HG02610 (cell line): ENCODE data around the gene MSTN.

Source experiments
- ATAC-seq: cut with Tn5 transposase; IDR thresholded peaks from one replicate; pipeline ENCODE4 v1.9.1; 2021; ENCODE audit warnings: mild to moderate bottlenecking, moderate library complexity; ENCODE audit not compliant: unreplicated experiment

MSTN gene

DNA sequence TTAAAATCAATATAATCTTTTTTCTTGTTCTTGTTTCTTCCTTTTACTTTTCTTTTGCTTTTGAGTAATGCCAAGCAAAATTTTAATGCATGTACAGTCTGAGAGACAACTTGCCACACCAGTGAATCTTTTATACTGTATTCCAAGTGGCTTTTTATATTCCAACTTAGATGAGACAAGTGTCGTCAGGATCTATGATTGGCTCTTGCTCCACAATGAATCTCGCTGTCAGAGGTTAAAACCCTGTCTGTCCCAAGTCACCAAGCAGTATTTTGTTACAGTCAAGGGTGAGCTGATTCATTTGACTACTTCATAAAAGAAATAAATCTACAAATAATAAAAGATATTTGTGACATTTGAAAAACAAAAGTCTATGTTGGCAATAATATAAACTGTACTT, at the start of gene MSTN:
Gene MSTN (minus strand): TSS at position 129 of the 400 bp plus-strand sequence. CDS start 133 bp downstream, outside the sequence.
- no peak for ATAC-seq

DNA sequence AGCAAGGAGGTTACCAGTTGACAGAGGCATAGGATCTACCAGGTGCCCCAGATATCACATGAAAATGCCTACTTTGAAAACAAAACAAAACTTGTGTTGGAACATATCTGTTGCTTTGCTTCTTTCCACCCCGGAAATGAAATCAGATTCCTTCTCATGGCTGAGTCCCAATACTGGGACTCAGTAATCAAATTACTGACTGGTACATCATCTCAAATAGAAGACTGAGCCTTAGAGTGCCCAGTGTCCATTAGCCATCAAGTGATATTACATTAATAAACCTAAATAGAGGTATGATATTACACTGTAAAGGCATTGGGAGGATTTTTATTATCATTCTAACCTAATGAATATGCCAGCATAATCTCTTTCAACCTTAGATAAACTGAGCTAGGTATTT, 48.6 kb upstream of the MSTN start:
- ATAC-seq: no peak

DNA sequence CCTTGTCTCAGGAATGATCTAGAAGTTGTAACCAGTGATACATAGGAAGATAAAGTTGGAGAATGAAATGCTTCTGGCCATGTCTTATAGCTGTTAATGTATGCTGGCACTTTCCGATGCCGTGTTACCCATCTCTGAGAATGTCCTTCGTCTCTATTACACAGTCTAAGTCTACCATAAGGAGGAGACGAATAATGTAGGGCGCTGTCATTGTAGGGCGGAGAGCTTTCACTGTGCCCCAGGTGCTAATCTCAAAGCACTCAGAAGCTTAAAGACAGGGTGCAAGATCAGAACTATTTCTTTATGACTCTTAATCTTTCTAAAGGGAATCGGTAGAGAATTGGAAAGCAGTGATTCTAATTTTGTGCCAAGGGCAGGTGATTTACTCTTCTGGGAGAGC, 48.2 kb upstream of the MSTN start:
- no peak for ATAC-seq

DNA sequence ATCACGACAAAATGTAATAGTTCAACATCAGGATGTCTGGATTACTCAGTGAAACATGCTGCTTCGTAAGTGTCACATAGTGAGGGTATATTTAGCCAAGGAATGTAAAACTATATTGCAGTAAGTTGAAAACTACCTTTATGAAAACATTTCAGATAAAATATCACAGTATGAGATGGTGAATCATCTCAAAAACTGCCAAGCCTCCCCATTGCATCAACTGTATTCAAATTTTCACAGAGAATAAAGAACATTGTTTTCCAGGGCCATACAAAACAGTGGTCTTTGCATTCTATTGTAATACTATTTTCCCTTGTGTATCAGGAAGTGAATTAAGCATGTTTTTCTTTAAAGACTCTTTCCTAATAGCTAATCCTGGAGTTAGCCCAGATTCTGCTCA, 47.6 kb upstream of the MSTN start:
- no peak for ATAC-seq

DNA sequence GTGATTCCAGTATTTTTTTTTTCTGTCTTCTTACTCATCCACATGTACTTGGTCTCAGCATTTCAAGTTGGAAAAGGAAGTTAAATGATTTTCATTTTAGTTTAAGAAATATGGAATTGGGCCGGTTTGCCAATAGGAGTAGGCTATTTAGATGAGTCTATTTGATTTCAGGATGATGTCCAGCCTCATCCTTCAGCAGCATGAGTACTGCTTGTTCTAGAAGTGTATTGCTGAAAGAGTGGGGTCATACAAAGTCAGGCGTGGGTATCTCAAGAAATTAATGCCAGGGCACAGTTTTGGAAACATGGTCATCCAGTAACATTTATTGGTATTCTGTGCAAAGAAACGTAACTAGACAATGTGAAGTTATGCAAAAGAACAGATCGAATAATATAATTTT, 44.9 kb upstream of the MSTN start:
- ATAC-seq: no peak

DNA sequence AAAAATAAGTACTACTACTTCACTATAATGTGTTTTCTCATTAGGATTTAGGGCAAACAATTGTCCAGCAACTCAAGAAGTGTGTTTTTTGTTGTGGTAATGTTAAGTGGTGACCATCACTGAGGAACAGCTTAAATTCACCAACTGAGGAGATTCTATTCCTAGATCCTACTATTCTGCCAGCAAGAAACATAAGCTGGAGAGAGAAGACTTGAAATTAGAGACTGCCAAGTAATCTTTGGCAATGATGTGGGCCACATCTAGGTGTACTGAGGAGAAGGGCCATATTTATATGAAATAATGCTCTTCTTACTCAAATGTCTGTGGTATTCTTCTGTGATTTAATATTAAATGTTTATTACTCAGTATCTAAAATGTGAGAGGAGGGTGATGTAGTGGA, 44.3 kb upstream of the MSTN start:
- ATAC-seq: no peak

DNA sequence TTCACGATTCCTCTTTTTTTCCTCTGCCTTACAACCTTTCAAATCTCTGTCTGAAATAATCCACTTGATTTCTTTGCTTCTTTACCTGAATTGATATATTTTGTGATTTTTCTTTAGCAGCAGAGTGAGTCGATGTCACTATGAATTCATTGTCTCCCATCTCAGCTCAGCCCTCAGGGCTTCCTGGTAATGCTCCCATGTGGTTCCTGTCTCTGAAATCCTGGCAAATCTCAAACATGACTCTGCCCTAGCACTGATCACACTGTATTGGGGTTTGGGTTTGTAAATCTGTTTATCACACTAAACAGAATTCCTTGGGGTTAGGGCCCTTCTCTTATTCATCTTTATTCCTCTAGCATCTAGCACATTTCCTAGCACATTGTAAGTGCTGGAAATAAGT, 43.0 kb upstream of the MSTN start:
- no peak for ATAC-seq

DNA sequence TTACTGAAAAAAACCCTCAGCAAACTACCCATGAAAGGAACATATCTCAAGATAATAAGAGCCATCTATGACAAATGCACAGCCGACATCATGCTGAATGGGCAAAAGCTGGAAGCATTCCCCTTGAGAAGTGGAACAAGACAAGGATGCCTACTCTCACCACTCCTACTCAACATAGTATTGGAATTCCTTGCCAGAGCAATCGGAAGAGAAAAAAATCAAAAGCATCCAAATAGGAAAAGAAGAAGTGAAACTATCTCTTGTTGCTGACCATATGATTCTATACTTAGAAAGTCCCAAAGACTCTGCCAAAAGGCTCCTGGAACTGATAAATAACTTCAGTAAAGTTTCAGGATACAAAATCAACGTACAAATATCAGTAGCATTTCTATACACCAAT, 40.6 kb upstream of the MSTN start:
- ATAC-seq: no peak

DNA sequence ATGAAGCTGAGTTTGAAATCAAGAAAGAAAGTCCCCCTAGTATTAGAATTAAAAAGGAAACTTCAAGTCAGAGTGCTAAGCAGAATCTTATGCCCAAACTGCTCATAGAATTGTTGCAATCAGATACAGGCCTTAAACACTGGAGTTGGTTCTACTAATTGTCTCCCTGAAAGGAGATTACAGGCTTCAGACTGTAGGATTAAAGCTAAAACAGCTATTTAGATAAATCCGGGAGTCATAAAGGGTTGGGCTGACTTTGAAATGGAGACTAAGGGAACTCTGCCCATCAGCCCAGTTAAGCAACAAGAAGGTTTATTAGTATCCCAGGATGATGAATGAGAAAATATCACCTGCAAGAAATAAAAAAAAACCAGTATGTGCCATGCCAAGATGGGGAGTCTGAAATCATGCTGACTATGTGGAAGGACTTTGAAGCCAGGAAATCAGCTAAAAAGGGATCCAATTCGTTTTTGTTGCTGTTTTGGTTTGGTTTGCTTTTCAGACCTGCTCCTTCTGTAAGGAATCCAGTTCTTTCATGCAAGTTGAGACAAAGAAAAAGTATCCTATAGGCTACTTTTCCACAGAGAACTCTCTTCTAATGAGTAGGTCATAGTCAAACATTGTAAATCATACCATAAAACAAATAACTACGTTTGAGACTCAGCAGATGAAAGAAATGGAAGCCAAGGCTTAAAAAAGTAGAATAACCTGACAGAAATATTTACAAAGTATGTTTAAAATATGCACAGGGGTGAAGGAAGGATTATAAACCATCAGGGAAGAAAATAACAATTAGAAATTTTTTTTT, 37.6 kb upstream of the MSTN start:
- ATAC-seq: no peak

DNA sequence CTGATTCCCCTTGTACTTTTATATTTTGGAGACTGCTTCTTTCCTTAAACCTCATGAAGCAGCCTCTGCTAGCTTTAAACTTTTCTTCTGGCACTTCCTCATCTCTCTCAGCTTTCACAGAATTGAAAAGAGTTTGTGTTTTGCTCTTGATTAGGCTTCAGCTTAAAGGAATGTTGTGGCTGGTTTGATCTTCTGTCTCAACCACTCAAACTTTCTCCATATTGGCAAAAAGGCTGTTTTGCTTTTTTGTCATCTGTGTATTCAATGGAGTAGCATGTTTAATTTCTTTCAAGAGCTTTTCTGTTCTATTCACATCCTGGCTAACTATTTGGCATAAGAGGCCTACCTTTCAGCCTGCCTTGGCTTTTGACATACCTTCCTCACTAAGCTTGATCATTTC, 36.3 kb upstream of the MSTN start:
- ATAC-seq: no peak

DNA sequence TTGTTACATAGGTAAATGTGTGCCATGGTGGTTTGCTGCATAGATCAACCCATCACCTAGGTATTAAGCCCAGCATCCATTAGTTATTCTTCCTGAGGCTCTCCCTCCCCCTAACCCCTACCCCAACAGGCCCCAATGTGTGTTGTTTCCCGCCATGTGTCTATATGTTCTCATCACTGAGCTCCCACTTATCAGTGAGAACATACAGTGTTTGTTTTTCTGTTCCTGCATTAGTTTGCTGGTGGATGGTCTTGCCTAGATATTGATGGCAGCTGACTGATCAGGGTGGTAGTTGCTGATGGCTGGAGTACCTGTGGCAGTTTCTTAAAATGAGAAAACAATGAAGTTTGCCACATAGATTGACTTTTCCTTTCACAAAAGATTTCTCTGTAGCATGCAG, 34.6 kb upstream of the MSTN start:
- no peak for ATAC-seq

DNA sequence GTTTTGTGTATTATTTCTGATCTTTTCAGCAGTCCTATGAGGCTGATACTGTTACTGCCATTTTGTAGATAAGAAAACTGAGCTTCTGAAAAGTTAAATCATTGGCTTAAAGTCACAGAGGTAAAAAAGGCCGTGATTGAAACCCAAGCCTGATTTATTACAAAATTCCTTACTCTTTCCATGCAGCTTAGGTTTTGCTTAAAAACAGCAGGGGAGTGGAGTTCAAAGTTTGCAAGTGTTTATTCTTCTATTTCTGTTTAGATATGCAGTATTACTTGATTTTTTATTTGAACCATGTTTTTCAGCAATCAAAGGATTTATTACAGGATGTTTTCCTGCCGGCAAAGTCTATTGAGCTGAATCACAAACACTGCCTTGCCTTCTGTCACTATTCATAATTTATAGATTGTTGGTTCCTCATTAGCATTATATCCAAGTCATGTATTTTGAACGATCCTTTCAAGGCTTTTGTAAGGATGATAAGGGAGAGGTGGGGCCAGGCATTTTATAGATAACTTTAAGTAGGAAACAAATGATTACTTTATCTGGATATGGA, 31.9 kb upstream of the MSTN start:
- no peak for ATAC-seq

DNA sequence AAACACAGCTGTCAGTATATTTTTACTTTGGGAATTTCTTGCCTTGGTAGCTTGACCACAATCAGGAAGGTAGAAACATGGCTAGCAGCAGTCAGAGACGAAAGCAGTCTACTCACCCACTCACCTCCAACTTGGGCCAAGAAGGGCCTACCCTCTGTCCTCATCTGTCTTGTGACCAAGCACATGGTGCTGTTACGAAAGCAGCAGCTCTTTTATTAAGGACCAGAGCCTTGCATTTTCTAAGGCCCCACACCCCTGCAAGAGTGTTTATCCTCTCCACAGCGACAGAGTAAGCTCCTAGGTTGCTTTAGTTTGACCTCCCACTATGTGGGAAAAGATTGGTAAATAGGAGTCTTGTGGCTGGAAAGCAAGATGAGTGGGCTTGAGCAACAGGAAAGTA, 31.3 kb upstream of the MSTN start:
- ATAC-seq: no peak

DNA sequence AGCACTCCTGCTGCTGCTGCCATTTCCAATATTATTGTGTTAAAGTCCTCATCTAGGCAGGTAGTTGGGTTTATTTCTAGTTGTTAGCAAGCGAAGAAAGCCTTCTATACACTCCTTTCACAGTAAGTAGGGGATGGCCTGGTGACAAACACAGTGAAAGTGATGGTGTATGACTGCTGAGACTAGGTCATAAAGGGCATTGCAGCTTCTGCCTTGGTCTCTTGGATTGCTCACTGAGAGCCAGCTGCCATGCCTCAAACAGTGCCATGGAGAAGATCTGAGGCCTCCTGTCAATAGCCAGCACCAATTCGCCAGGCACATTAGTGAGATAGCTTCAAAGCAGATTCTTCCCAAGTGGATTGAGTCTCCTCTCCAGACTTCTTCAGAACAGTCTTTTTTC, 27.6 kb upstream of the MSTN start:
- ATAC-seq: no peak

DNA sequence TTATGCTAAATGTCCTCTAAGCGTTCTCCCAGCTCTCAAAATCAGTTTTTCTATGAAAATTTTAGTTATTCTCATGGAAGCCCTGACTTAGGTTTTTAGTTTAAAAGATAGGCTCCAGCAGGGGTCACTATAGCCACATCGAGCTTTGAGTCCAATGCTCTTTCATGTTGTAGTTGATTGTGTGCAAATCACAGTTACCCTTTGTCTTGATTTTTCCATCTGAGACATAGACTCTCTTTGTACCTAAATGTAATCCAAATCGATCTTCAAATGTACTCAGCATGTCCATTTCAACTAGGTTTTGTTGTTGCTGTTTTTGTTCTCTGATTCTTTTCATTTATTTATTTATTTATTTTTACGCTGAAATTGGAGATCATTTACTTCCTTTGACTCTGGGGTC, 26.4 kb upstream of the MSTN start:
- peak; percentile 64 for ATAC-seq

DNA sequence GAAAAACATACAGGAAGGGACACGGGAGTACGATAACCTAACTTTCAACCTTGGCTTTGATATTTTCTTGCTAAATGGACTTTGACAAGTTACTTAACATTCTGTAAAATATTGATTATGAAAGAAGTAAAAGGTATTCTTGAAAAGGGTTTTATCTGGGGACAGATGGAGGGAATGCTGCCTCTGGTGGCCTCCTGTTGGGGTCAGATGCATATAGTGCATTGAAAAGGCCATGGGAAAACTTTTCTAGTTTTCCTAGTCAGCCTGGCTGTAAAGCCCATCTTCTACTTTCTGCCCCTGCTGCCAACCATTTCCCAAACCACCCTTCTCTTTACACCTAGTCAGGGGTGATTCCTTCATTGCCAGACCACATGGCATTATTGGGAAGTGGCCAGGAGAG, 22.2 kb upstream of the MSTN start:
- ATAC-seq: no peak

DNA sequence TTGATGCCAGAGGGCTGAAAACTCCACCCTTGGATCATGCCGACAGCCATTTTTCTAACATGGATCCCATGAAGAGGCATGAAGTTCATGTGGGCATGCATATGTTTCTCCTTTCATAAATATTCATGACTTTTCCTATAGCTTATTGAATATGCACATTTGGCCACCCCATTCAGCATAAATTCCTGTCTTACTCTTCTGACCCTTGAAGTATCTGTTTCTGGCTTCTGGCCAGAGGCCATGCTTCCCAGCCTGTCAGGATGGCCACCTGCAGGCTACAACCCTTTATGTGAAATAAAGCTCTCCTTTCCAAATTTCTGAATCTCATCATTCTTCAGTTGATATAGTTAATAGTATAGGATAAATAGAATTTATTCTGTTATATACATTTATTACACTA, 19.6 kb upstream of the MSTN start:
- ATAC-seq: no peak

DNA sequence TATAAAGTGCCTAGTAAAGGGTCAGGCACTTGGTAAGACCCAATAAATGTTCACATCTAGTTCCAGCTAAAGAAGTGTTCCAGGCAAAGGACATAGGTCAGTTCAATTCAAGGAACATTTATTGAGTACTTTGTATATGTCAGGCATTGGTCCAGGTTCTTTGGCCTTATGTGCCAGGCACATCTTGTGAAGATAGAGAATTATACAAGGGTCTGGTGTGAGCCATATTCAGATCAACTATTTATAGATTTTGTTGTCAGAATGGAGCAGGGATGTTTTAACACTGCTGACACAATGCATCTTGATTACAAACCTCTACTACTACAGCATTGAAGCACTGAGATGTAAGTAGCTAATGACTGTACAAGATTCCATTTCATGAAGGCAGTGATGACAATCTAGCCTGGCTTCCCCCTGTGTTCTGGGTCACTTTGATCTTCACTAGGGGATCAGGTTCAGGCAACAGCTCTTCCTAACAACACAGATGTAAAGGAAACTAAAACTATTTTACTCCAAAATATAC, 18.1 kb upstream of the MSTN start:
- no peak for ATAC-seq

DNA sequence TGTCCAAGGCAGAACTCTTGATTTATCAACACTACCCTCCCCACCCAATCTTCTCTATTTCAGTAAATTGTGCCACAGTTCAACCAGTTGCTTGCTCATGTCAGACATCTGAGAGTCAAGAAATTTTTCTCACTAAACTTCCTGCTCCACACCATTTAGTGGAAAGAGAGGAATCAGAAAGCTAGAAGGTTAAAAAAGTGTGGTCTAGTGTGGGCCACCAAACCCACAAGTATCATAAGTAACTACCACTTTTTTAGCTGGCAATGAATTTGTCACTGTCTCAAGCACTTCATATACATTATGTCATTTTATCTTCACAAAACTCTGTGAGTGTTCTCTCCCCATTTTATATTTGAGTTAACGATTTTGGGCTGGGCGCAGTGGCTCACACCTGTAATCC, 16.6 kb upstream of the MSTN start:
- no peak for ATAC-seq

DNA sequence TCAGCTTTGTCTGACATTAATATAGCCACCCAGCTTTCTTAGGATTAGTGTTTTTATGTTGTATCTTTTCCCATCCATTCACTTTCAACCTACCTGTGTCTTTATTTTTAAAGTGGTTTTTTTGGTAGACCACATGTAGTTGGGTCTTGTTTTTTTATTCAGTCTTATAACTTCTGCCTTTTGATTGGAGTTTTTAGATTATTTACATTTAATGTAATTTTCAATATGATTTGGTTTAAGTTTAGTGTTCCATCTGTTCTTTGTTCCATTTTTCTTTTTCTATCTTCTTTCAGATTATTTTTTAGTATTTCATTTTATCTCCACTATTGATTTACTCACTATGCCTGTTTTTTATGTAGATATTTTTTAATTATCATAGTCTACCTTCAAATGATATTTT, 13.1 kb upstream of the MSTN start:
- no peak for ATAC-seq

DNA sequence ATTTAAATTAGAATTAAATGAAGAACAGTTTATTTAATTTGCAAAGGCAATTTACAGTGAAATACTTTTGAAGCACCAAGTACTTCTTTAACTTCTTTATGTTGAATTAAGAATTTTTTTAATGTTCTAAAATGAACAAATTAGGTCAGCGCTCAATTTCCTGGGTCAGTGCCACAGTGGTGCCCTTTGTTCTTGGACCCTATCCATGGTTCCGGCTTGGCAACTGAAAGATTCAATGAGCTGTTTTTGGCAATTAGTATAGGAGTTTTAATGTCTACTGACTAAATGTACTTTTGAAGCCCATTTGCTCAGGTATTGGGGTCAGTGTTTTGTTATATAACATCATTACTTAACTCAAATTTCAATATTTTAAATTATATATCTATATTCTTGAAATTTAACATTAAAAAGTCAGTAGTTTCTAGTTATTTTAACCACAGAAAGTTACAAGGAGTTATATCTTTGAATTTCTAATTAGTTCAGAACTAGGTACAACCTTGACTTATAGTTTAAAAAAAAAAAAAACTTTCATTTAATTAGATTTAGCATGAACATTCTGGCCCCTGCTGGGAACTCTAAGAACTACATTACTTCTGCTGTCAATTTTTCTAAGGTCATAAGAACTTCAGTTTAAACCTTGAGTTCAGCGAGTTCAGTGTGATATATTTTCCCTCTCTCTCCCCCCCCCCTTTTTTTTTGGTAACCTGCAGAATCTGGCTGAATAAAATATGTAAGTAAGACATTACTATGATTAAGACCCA, 7.6 kb upstream of the MSTN start:
- peak; percentile 63 for ATAC-seq

DNA sequence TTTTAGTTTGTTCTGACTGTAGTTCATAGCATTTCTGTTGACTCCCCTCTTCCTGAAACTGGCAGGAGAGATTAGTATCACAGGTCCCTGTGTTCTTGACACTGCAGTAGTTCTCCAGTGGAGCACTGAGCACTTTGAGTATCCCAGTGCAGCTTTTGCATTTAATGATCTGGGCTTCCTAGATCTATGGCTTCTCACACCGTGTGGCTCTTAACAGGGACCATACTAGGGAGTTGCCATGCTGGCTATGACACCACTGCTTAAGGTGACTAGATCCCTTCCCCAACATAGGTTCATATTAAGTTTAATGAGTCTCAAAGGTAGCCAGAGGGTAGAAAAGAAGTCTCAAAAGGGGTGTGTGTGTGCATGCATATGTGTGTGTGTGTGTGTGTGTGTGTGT, 6.2 kb upstream of the MSTN start:
- no peak for ATAC-seq
